SK-N-SH (cell line): ENCODE data around the gene PILRB. TPM values are rescaled to one million over a fixed set of nuclear protein-coding genes. Genes with fewer than 3 reads are reported as not detected.

Experiments
- CTCF ChIA-PET: fragments of 300-600, 350-600 bp; formaldehyde crosslinking; extraction: SDS; loops from one replicate; lab custom pipeline; 2021; lab: Yijun Ruan, JAX
- POLR2A ChIA-PET: fragments of 350-600 bp; sonication (Branson Sonifier 250); formaldehyde crosslinking; extraction: SDS; loops from one replicate; lab custom pipeline; 2020; ENCODE audit warnings: antibody characterized with exemption, inconsistent platforms; lab: Yijun Ruan, JAX
- DNase-seq: peaks from one replicate; pipeline ENCODE4 v3.0.0; 2012
- H2AFZ ChIP-seq: fragments of 200-600 bp; sonication (generic); 2 replicates; pipeline ENCODE4 v1.8.1; 2016; ENCODE audit warnings: antibody characterized with exemption, mild to moderate bottlenecking, low read depth
- H3F3A ChIP-seq: fragments of 200-600 bp; sonication (generic); replicated peaks from 2 replicates; pipeline ENCODE3; 2016; ENCODE audit warnings: antibody characterized with exemption, mild to moderate bottlenecking; ENCODE audit not compliant: insufficient read depth
- H3K27ac ChIP-seq, 2 experiments: fragments of 200-500 bp in 1 of 2; fragments of 200-600 bp in 1 of 2; sonication (Bioruptor generic) in 1 of 2; sonication (generic), shearing (Covaris generic) in 1 of 2; 2 replicates each; pipeline versions ENCODE4 v1.5.1 to v1.6.1; 2014 to 2016; ENCODE audit warnings: low read depth in 2 of 2, inconsistent platforms in 1 of 2, low read length in 1 of 2, mild to moderate bottlenecking in 1 of 2, mixed read lengths in 1 of 2
- H3K27me3 ChIP-seq: fragments of 200-600 bp; sonication (generic), shearing (Covaris generic); 2 replicates; pipeline ENCODE4 v1.6.1; 2016; ENCODE audit warnings: mixed run types; ENCODE audit not compliant: insufficient read depth
- H3K36me3 ChIP-seq, 2 experiments: fragments of 200-500 bp in 1 of 2; fragments of 200-600 bp in 1 of 2; sonication (Bioruptor generic) in 1 of 2; sonication (generic) in 1 of 2; replicated peaks in 1 of 2; 2 replicates each; pipeline versions ENCODE3 to v1.5.1; 2014 to 2016; ENCODE audit warnings: low read length in 1 of 2, mild to moderate bottlenecking in 1 of 2; ENCODE audit not compliant: insufficient read depth in 2 of 2, control insufficient read depth in 1 of 2
- H3K4me1 ChIP-seq, 2 experiments: fragments of 200-500 bp in 1 of 2; fragments of 200-600 bp in 1 of 2; sonication (Bioruptor generic) in 1 of 2; sonication (generic), shearing (Covaris generic) in 1 of 2; 2 replicates each; pipeline versions ENCODE4 v1.5.1 to v1.6.1; 2014 to 2016; ENCODE audit warnings: low read depth in 1 of 2, low read length in 1 of 2, mixed run types in 1 of 2; ENCODE audit not compliant: insufficient read depth in 2 of 2, control insufficient read depth in 1 of 2
- H3K4me2 ChIP-seq: fragments of 200-600 bp; sonication (generic), shearing (Covaris generic); 2 replicates; pipeline ENCODE4 v1.6.1; 2017; ENCODE audit warnings: mixed run types
- H3K4me3 ChIP-seq, 2 experiments: fragments of 200-500 bp in 1 of 2; fragments of 200-600 bp in 1 of 2; sonication (Bioruptor generic) in 1 of 2; sonication (generic), shearing (Covaris generic) in 1 of 2; 2 replicates each; pipeline versions ENCODE4 v1.5.1 to v1.8.1; 2014 to 2016; ENCODE audit warnings: low read depth in 2 of 2, inconsistent platforms in 1 of 2, low read length in 1 of 2, mild to moderate bottlenecking in 1 of 2, mixed read lengths in 1 of 2, moderate library complexity in 1 of 2
- H3K79me2 ChIP-seq: fragments of 200-600 bp; sonication (generic); 2 replicates; pipeline ENCODE4 v1.8.1; 2017; ENCODE audit warnings: mild to moderate bottlenecking; ENCODE audit not compliant: insufficient read depth
- H3K9ac ChIP-seq: fragments of 200-600 bp; sonication (generic); 2 replicates; pipeline ENCODE4 v1.6.1; 2017; ENCODE audit warnings: mixed run types
- H3K9me2 ChIP-seq: fragments of 200-600 bp; sonication (generic); 2 replicates; pipeline ENCODE4 v1.6.1; 2017; ENCODE audit warnings: mixed run types
- H3K9me3 ChIP-seq: fragments of 200-600 bp; sonication (generic); 2 replicates; pipeline ENCODE4 v1.6.1; 2017; ENCODE audit warnings: mixed run types, mild to moderate bottlenecking, moderate library complexity
- H4K20me1 ChIP-seq: fragments of 200-600 bp; sonication (generic); 2 replicates; pipeline ENCODE4 v1.6.1; 2017; ENCODE audit warnings: mild to moderate bottlenecking, mixed run types; ENCODE audit not compliant: insufficient read depth
- EP300 ChIP-seq, 2 experiments: IDR thresholded peaks; 2 replicates each; pipeline versions ENCODE4 v1.4.0 to v1.6.1; 2012; ENCODE audit warnings: borderline replicate concordance in 1 of 2, low read depth in 1 of 2, low read length in 1 of 2
- GABPA ChIP-seq: IDR thresholded peaks from 2 replicates; pipeline ENCODE4 v1.4.0; 2012; ENCODE audit warnings: low read depth, mild to moderate bottlenecking
- MEF2A ChIP-seq: IDR thresholded peaks from 2 replicates; pipeline ENCODE4 v1.4.0; 2012; ENCODE audit warnings: low read depth, borderline replicate concordance
- MXI1 ChIP-seq: IDR thresholded peaks from 2 replicates; pipeline ENCODE4 v1.6.1; 2012; ENCODE audit warnings: mild to moderate bottlenecking, low read depth, low read length, improper control_type of control experiment
- NFIC ChIP-seq: IDR thresholded peaks from 2 replicates; pipeline ENCODE4 v1.4.0; 2012; ENCODE audit warnings: borderline replicate concordance
- NRF1 ChIP-seq: IDR thresholded peaks from 2 replicates; pipeline ENCODE4 v1.6.1; 2012; ENCODE audit warnings: low read depth, mild to moderate bottlenecking, low read length
- POLR2AphosphoS5 ChIP-seq: IDR thresholded peaks from 2 replicates; pipeline ENCODE4 v1.6.1; 2012; ENCODE audit warnings: low read depth, low read length
- RFX5 ChIP-seq: IDR thresholded peaks from 2 replicates; pipeline ENCODE4 v1.6.1; 2012; ENCODE audit warnings: mild to moderate bottlenecking, improper control_type of control experiment, low read length
- RXRA ChIP-seq: IDR thresholded peaks from 2 replicates; pipeline ENCODE4 v1.4.0; 2012; ENCODE audit warnings: low read depth, mild to moderate bottlenecking, borderline replicate concordance
- SMC3 ChIP-seq: IDR thresholded peaks from 2 replicates; pipeline ENCODE4 v1.6.1; 2012; ENCODE audit warnings: low read depth, low read length, improper control_type of control experiment
- TAF1 ChIP-seq: IDR thresholded peaks from 2 replicates; pipeline ENCODE4 v1.6.1; 2012; ENCODE audit warnings: low read depth, mild to moderate bottlenecking, low read length, moderate library complexity, borderline replicate concordance
- TCF12 ChIP-seq: IDR thresholded peaks from 2 replicates; pipeline ENCODE4 v1.4.0; 2012
- TEAD4 ChIP-seq: IDR thresholded peaks from 2 replicates; pipeline ENCODE4 v1.4.0; 2012; ENCODE audit warnings: mild to moderate bottlenecking, borderline replicate concordance; ENCODE audit not compliant: insufficient read depth
- USF2 ChIP-seq: fragments of 150-350 bp; IDR thresholded peaks from 2 replicates; pipeline ENCODE4 v1.6.1; 2017; ENCODE audit warnings: antibody characterized with exemption, low read length, low read depth, borderline replicate concordance
- YY1 ChIP-seq: IDR thresholded peaks from 2 replicates; pipeline ENCODE4 v1.4.0; 2012; ENCODE audit warnings: low read depth, mild to moderate bottlenecking
- ZBTB33 ChIP-seq: IDR thresholded peaks from 2 replicates; pipeline ENCODE4 v1.4.0; 2012; ENCODE audit warnings: low read depth, borderline replicate concordance
- WGBS: methylation state at CpG from one replicate; pipeline ENCODE4 v1.1.6; 2017; ENCODE audit warnings: low lambda C conversion rate; 5-methylcytosine and 5-hydroxymethylcytosine counted together
- polyA plus RNA-seq, 3 experiments: library from polyadenylated mRNA; depleted of rRNA; stranded (reverse); fragments of >200 nt; gene quantifications; 2 replicates each; pipeline ENCODE4 v1.2.3, GENCODE V29; 2012
- TF ChIP-seq, protein P1 (sequence below): IDR thresholded peaks from 2 replicates; pipeline ENCODE4 v1.6.1; 2012; ENCODE audit warnings: mild to moderate bottlenecking, low read depth, low read length, moderate library complexity

The PILRB gene
- polyA plus RNA-seq, 1 of the 3 experiments (the other 2 are of a cell fraction) = 55.4 TPM

DNA sequence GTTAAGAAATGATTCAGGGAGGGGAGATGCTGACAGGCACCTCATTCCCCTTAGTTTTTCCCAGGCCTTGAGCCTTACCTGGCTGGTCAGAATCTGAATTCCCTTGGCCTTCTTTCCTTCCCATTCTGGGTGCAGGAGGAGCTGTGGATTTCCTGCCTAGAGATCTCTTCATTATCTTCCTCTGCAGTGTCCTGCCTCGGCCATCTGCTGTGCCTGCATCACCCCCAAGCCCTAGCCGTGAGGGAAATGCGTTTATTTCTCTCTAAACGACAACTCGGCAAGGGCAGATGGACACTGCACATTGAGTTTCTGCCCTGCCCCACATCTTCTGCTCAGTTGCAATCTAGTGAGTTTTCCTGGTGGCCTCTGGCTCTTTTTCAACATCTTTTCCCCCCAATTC lies 43.9 kb downstream of the PILRB start (continued):
- TF ChIP-seq USF2 (no peak), GABPA (no peak), EP300 (IDR thresholded peaks at IDR 0.05; ENCODE audit: borderline replicate concordance in 1 of 2, low read depth in 1 of 2, low read length in 1 of 2) (no peak), SMC3 (no peak), ZBTB33 (no peak), MEF2A (no peak), MXI1 (no peak), RFX5 (no peak)

DNA sequence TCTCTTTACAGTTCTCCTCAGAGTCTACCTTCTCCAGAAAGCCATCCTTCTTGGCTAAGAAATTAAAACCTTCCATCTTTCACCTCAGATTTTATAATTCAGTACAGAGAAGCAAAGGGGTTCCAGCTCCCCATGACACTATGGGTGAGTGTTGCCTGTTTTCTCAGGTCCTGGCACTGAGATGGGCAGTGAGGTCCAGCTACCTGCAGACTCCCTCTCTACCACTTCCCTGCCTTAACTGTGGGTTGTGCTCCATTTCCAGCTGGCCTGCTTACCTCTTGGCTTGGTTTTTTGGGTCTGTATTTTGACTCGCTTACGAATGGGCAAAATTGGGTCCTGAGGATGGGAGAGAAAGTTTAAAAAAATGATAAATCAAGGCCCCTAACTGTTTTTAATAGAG lies 44.3 kb downstream of the PILRB start:
- Histone ChIP-seq H3F3A (no peaks in the 10 kb centered on the region), H3K9me2 (no peaks in the 10 kb centered on the region), H2AFZ (no peak overlapping the region), H3K27ac (no peak overlapping the region)
- no peak for TF ChIP-seq TAF1
- TF ChIP-seq RXRA = no peak
- no peak for TF ChIP-seq POLR2AphosphoS5
- TF ChIP-seq NRF1 = no peak
- TF ChIP-seq ZBTB33 = no peak
- TF ChIP-seq NFIC = no peak
- TF ChIP-seq, protein P1, sequence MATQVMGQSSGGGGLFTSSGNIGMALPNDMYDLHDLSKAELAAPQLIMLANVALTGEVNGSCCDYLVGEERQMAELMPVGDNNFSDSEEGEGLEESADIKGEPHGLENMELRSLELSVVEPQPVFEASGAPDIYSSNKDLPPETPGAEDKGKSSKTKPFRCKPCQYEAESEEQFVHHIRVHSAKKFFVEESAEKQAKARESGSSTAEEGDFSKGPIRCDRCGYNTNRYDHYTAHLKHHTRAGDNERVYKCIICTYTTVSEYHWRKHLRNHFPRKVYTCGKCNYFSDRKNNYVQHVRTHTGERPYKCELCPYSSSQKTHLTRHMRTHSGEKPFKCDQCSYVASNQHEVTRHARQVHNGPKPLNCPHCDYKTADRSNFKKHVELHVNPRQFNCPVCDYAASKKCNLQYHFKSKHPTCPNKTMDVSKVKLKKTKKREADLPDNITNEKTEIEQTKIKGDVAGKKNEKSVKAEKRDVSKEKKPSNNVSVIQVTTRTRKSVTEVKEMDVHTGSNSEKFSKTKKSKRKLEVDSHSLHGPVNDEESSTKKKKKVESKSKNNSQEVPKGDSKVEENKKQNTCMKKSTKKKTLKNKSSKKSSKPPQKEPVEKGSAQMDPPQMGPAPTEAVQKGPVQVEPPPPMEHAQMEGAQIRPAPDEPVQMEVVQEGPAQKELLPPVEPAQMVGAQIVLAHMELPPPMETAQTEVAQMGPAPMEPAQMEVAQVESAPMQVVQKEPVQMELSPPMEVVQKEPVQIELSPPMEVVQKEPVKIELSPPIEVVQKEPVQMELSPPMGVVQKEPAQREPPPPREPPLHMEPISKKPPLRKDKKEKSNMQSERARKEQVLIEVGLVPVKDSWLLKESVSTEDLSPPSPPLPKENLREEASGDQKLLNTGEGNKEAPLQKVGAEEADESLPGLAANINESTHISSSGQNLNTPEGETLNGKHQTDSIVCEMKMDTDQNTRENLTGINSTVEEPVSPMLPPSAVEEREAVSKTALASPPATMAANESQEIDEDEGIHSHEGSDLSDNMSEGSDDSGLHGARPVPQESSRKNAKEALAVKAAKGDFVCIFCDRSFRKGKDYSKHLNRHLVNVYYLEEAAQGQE = no peak
- no peak for TF ChIP-seq TCF12
- TF ChIP-seq TEAD4 = no peak
- TF ChIP-seq YY1 = no peak
- TF ChIP-seq, all 33 proteins: peak for 0
- Histone ChIP-seq H3K27me3 (no peaks in the 10 kb centered on the region), H3K9ac (no peak overlapping the region), H4K20me1 (no peaks in the 10 kb centered on the region), H3K9me3 (no peaks in the 10 kb centered on the region), H3K4me3 (no peak overlapping the region), H3K36me3 (no peaks in the 10 kb centered on the region), H3K4me2 (no peak overlapping the region), H3K79me2 (no peaks in the 10 kb centered on the region), H3K4me1 (peaks cover 0 to 5% of the 10 kb centered on the region in 2 experiments; a peak in 1 of 4 replicates)
- no peak for DNase-seq
- CTCF ChIA-PET = interaction anchor here (0.8 to 2.0 kb wide), 6 partner anchors 10 to 162 kb away, joined by 3 to 6 read pairs (median 4); no protein-coding TSS in a partner anchor
- POLR2A ChIA-PET = interaction anchor here (0.6 kb wide), 2 partner anchors 27 to 32 kb away, joined by 3 read pairs; partner anchors contain the start of gene MEPCE
- 96% methylated on average over 2 of the region's 2 CpGs for WGBS
